HG03139 (cell line): Measurements from ENCODE around the gene MLANA.

Experiments
- ATAC-seq: cut with Tn5 transposase; IDR thresholded peaks from one replicate; pipeline ENCODE4 v1.9.1; 2021; ENCODE audit not compliant: unreplicated experiment

The MLANA gene

DNA sequence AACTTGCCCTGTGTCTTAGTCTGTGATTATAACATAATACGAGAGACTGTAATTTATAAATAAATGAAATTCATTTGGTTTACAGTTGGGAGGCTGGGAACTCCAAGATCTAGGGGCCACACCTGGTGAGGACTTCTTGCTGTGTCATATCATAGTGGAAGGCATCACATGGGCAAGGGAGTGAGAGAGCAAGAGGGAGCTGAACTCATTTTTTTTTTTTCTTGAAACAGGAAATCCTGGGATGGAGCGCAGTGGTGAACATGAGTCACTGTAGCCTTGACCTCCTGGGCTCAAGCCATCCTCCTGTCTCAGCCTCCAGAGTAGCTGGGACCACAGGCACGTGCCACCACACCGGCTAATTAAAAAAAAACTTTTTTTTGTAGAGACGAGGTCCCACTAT is 7.2 kb downstream of the MLANA start:
- no peak for ATAC-seq

- ATAC-seq = no peak
Observed at GRCh38 chr9:5899292-5899691, 8.6 kb downstream of the MLANA start.

GRCh38 chr9:5900622-5901021 is 9.9 kb downstream of the MLANA start:
- ATAC-seq = no peak

DNA sequence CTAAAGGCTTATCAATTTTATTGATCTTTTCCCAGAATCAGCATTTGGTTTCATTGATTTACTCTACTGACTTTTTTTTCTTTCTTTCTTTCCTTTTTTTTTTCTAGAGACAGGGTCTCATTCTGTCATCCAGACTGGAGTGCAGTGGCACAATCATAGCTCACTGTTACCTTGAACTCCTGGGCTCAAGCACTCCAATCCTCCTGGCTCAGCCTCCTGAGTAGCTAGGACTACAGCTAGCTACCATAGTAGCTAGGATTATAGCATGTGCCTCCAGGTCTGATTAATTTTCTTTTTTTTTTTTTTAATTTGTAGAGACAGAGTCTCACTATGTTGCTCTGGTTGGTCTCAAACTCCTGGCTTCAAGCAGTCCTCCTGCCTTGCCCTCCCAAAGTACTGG is 11.7 kb downstream of the MLANA start:
- ATAC-seq = no peak

GRCh38 chr9:5908918-5909317 is 18.2 kb downstream of the MLANA start:
- no peak for ATAC-seq

DNA sequence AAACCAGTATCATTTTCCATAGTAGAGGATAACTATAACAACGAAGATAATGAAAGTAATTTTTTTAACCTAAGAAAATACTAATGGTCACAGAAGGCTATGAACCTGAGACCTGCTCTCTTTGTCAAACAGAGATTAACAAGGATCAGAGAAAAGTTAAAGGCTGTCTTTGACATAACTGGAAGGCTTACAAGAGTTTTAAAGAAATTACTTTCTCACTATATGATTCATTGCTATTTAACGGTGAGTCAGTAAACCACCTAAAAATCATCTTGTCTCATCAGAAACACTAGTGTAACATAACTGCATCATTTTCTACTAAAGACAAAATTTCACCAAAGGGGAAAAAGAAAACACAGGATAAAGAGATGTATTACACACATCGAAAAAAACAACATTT is 19.3 kb downstream of the MLANA start:
- no peak for ATAC-seq

DNA sequence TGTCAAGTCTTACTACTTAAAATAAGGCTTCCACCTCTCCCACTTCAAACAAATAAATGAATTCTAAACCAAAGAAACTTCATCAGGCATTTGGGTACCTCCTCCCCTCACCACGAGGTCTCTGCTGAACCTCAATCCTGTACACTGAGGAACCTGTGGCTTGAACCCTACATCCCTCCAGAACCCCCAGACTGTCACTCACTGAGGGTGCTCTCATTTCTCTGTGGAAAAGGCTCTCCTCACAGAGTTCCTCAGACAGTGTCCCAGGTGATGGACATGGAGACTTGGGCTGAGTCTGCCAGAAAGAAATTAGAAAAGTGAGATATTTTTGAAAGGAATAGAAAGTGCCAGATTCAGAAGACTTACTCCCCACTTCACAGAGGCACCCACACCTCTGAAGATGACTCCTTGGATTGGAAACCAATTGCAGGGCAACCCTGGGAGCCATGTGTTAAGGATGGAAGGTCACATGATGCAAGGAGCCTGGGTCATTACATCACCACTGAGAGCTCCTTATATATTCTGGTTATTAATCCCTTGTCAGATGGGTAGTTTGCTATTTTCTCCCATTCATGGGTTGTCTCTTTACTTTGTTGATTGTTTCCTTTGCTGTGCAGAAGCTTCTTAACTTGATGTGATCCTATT is 19.8 kb downstream of the MLANA start:
- no peak for ATAC-seq

DNA sequence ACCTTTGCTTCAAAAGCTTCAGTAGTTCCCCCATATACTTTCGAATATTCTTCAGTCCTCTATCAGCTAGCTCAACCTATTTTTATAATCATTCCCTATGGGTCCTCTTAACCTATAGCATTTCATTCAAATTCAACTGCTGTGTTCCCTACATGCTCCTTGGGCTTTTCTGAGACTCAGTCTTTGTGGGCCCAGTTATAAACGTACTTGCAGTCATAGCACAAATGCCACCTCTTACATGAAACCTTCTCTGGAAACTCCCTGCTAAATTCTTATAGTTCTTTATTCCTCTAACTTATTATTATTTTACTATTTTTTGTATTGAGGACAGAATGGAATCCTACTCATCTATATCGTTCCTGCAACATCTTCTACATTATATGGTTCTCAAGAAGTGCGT is 24.7 kb downstream of the MLANA start:
- ATAC-seq = no peak

GRCh38 chr9:5917273-5917672 is 26.6 kb downstream of the MLANA start:
- no peak for ATAC-seq

DNA sequence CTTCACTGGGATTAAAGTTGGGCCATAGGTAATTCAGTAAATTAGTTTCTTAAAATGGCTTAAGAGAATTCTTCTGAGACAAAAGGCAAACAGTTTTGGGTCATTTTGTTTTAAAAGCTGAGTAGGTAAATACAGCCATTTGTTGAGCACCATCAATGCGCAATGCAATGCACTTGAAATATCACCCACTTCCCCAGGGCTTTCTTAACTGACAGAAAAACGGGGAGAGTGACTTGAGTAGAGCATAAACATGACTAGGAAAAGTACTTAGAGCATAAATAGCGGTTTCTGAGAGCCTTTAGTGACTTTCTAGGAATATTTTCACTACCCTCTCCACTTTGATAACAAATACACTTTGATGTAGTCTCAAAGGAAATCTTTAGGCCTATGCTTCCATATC is 27.2 kb downstream of the MLANA start:
- ATAC-seq = no peak

- ATAC-seq = no peak
Observed at GRCh38 chr9:5918460-5918859, 27.8 kb downstream of the MLANA start.

DNA sequence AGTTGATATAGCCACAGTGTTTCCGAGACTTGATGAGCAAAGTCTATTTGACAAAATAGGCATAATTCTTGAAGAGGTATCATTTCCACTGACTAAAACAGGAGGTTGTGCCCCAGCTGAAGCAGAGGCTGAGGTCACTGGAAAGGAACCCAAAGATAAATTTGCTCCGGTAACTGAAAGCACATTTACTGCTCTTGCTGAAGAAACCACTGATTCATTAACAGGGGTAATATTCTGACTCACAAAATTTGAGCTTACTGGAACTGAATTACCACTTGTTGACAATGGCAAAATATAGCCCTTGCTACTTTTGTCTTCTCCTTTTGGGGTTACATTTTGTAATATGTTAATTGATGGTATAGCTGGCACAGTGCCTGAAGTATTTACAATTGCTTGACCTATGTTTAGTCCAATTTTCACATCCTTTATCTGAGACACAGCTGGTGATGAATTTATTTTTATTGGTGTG is 30.2 kb downstream of the MLANA start:
- peak; percentile 66 for ATAC-seq

GRCh38 chr9:5922192-5922591 is 31.5 kb downstream of the MLANA start:
- ATAC-seq = peak; percentile 68

DNA sequence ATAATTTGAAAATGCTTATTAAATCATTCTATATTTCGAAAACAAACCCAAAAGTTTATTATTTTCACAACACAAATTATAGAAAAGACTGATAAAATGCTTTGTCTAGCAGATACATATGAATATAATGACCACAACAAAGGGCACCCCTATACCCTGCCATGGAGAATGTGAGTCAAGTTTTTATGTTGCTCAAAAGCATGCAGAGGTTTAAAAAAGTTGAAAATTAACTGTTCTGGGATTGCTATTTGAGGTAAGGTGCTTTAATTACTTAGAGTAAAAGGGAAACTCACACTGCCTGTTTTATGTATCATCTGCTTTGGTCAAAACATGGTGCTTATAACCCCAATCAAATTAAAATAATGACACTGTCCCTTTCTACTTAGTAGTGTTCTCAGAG is 41.0 kb downstream of the MLANA start:
- ATAC-seq = no peak

DNA sequence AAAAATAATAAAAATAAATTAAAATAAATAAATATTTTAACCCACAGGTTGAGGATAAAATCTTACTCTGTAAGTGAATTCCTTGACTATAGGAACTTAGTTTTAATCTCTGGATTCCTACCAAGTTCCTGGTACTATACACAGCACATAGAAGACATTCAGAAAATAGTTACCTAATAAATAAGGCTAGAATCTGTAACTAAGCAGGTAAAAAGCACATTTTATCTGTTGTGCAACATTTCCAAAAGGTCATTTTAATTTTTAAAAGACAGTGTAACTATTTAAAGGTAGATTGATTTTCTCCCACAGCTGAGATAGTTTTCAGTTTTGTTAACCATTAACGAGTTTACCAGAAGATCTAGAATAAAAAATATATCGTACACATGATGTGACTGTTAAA is 47.8 kb downstream of the MLANA start:
- no peak for ATAC-seq

- ATAC-seq = no peak
Observed at GRCh38 chr9:5939530-5939929, 48.8 kb downstream of the MLANA start.

GRCh38 chr9:5941214-5941613 is 50.5 kb downstream of the MLANA start:
- ATAC-seq = no peak

DNA sequence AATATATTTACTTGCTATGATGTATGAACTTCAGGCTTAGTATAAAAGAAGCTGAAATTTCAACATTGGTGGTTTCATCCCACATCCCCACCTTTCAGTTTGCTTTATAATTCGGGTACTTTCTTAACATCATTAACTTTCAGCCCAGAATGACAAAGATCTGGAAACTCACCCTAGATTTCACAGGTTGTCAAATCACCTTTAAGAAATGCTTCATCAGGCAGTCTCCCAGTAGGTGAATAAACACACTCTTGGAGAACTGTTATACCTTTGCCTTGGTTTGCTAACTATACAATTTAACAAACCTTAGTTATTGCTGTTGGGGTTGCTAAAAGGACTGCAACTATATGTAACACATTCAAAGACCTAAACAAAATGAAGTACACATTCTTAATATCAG is 54.4 kb downstream of the MLANA start:
- no peak for ATAC-seq

DNA sequence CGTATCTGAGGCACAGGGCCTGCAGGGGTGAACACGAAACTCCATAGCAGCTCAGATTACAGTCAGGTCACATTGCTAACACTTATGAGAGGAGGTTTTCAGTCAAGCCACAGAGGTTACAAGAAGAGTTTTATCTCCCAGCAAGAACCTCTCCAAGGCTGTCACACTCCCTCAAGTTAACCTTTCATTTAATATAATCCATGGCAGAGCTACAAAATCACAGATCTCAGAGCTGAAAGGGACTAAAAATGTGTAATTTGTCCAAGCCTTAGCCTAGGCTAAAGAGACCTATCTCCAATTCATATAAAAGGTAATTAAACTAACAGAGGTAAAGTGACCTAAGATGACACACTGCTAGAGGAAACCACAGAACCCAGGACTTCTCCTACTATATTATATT is 57.2 kb downstream of the MLANA start:
- peak; percentile 50 for ATAC-seq

DNA sequence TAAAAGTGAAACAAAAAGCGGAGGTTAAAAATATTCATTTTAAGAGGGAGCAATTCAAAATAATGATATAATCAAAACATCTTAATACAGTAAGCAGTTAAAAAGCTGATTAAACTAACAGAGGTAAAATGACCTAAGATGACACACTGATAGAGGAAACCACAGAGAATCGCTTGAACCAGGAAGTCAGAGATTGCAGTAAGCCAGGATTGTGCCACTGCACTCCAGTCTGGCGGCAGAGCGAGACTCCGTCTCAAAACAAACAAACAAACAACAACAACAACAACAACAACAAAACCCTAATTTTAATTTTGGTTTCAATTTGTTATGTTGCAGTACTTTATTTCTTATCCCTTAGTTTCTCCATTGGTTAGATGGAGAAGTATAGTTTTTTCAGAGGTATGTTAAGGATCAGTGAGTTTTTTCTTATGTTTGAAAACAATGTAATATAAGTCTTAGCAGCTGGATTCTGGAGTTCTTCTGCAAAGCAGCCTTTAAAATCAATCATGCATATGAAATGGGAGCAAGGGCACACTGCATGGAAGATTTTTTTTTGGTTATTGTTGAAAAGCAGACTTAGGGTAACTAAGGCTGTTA is 58.5 kb downstream of the MLANA start:
- ATAC-seq = peak; percentile 63

- no peak for ATAC-seq
Observed at GRCh38 chr9:5950261-5950660, 59.6 kb downstream of the MLANA start.

DNA sequence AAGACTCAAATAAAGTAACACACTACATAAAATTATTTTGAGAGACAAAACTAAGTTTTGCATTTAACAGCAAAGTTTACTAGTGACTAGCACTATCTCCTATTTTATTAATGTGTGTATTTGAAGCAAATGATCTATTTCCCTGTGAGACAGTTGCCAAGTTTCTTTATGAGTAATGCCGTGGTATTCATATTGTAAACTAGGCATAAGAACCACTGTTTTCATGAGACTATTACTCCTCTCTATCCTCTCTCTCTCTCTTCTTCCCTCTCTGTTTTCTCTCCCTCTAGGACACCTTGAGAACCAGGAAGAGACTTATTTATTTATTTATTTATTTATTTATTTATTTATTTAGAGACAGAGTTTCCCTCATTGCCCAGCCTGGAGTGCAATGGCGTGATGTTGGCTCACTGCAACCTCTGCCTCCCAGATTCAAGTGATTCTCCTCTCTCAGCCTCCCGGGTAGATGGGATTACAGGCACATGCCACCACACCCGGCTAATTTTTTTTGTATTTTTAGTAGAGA is 61.1 kb downstream of the MLANA start:
- no peak for ATAC-seq
